Ishikawa (cell line): ENCODE results near the gene CD6.

Experiments used
- CEBPB ChIP-seq: IDR thresholded peaks from 2 replicates; pipeline ENCODE4 v1.6.1; 2012
- CREB1 ChIP-seq: IDR thresholded peaks from 2 replicates; pipeline ENCODE4 v1.6.1; 2012; ENCODE audit warnings: low read depth
- EGR1 ChIP-seq: IDR thresholded peaks from 2 replicates; pipeline ENCODE4 v1.6.1; 2012
- EP300 ChIP-seq: IDR thresholded peaks from 2 replicates; pipeline ENCODE4 v1.6.1; 2012; ENCODE audit warnings: borderline replicate concordance
- FOXM1 ChIP-seq: IDR thresholded peaks from 2 replicates; pipeline ENCODE4 v1.6.1; 2012; ENCODE audit warnings: low read depth, borderline replicate concordance
- MAX ChIP-seq: IDR thresholded peaks from 2 replicates; pipeline ENCODE4 v1.6.1; 2012
- NFIC ChIP-seq: IDR thresholded peaks from 2 replicates; pipeline ENCODE4 v1.6.1; 2012
- RAD21 ChIP-seq: IDR thresholded peaks from 2 replicates; pipeline ENCODE4 v1.6.1; 2012; ENCODE audit warnings: low read depth
- TAF1 ChIP-seq: IDR thresholded peaks from 2 replicates; pipeline ENCODE4 v1.6.1; 2012; ENCODE audit warnings: low read depth, mild to moderate bottlenecking
- TCF12 ChIP-seq: IDR thresholded peaks from 2 replicates; pipeline ENCODE4 v1.6.1; 2012; ENCODE audit warnings: low read depth
- TEAD4 ChIP-seq: IDR thresholded peaks from 2 replicates; pipeline ENCODE4 v1.6.1; 2012
- USF1 ChIP-seq: IDR thresholded peaks from 2 replicates; pipeline ENCODE4 v1.6.1; 2012
- YY1 ChIP-seq: IDR thresholded peaks from 2 replicates; pipeline ENCODE4 v1.6.1; 2012; ENCODE audit warnings: low read depth
- ZBTB7A ChIP-seq: IDR thresholded peaks from 2 replicates; pipeline ENCODE4 v1.6.1; 2012; ENCODE audit warnings: low read depth
- TF ChIP-seq, protein P1 (sequence below): IDR thresholded peaks from 2 replicates; pipeline ENCODE4 v1.6.1; 2012; ENCODE audit warnings: low read depth, mild to moderate bottlenecking

Gene CD6

DNA sequence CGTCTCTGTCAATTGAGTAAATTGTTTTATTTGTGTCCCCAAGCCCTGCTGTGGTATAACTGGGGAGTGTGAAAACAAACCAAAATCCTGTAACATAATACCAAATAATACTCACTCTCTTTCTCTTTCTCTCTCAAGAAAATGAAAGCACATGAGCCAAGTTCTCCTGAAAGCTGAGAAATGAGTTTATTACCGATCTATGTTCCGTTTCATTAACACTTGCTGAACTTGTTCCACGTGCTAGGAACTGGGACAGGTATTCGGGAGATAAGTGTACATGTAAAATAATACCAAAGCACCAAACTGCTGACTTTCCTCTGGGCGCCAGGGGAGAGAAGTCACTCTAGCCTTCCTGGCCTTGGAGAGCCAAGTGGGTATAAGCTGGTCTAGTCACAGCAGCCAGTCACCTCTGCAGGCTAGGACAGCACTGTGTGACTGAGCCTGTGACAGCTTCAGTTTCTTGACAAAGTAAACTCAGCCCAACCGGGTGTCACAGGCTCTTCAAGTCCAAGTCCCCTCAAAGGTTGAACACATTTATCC lies 23.1 kb downstream of the CD6 start:
- TF ChIP-seq NFIC (no peak), MAX (peak; percentile 21; the same call in 1 of the 2 replicates)

GRCh38 chr11:60995798-60996197 lies 24.3 kb downstream of the CD6 start:
- TF ChIP-seq EGR1 (no peak), CREB1 (no peak), TCF12 (no peak), NFIC (no peak), RAD21 (no peak), YY1 (no peak), CEBPB (no peak), MAX (no peak), FOXM1 (no peak)
- TF ChIP-seq, protein P1, sequence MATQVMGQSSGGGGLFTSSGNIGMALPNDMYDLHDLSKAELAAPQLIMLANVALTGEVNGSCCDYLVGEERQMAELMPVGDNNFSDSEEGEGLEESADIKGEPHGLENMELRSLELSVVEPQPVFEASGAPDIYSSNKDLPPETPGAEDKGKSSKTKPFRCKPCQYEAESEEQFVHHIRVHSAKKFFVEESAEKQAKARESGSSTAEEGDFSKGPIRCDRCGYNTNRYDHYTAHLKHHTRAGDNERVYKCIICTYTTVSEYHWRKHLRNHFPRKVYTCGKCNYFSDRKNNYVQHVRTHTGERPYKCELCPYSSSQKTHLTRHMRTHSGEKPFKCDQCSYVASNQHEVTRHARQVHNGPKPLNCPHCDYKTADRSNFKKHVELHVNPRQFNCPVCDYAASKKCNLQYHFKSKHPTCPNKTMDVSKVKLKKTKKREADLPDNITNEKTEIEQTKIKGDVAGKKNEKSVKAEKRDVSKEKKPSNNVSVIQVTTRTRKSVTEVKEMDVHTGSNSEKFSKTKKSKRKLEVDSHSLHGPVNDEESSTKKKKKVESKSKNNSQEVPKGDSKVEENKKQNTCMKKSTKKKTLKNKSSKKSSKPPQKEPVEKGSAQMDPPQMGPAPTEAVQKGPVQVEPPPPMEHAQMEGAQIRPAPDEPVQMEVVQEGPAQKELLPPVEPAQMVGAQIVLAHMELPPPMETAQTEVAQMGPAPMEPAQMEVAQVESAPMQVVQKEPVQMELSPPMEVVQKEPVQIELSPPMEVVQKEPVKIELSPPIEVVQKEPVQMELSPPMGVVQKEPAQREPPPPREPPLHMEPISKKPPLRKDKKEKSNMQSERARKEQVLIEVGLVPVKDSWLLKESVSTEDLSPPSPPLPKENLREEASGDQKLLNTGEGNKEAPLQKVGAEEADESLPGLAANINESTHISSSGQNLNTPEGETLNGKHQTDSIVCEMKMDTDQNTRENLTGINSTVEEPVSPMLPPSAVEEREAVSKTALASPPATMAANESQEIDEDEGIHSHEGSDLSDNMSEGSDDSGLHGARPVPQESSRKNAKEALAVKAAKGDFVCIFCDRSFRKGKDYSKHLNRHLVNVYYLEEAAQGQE = no peak

DNA sequence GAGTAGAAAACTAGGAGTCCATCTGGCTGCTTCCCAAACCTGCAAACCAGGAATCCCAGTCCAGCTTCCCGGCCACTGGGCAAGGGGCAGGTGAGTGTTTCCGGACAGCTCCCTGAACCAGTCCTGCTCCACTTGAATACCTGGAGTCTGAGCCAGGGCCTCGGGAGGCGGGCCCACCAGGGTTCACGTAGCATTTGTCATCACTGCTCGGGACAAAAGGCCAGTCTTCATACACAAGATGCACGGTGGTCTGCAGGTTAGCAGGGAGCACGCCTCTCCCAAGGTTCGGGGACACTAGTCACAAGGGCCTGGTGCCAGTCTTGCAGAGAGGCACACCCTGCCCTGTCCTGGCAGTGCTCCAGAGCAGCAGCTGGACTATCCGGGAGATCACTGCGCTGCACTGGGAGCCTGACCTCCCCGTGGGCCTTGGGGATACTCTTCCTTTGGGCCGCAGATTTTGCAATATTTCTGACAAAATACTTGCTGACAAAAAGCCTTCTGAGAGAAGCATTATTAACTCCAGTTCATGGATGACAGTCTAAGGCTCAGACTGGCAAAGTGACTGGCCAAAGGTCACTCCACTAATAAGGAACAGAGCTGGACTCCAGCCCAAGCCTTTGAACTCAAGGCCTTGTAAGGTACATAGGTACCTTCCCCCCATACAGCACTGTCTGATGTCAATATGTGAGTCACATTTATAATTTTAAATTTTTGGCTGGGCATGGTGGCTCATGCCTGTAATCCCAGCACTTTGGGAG lies 25.1 kb downstream of the CD6 start:
- TF ChIP-seq RAD21 (no peak), MAX (no peak), USF1 (no peak), CREB1 (no peak), ZBTB7A (no peak), EGR1 (no peak), CEBPB (no peak), EP300 (no peak)
- TF ChIP-seq, protein P1 = no peak

DNA sequence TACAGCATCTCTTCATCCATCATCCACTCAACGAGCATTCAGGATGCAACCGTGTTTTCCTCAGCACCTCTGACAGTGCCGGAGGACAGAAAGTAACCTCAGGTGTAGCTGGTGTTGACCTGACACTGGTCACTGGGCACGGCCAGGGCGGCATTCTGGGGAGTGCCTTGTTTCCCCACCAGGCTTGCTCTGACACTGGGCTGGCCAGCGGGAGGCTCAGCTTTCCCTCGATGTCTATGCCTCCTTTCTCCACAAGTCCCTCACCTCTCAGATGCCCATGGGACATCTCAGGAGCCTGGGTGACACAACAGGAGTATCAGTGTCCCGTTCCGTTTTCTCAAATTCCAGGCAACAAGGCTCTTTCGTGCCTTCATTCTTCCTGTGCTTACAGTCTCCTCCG lies 28.9 kb downstream of the CD6 start:
- no peak for TF ChIP-seq EP300
- TF ChIP-seq TCF12 = no peak
- TF ChIP-seq, protein P1 = no peak
- no peak for TF ChIP-seq EGR1
- TF ChIP-seq ZBTB7A = no peak
- no peak for TF ChIP-seq USF1
- no peak for TF ChIP-seq TAF1
- TF ChIP-seq MAX = no peak
- no peak for TF ChIP-seq NFIC
- no peak for TF ChIP-seq YY1
- TF ChIP-seq RAD21 = no peak
- TF ChIP-seq CEBPB = no peak
- TF ChIP-seq TEAD4 = no peak
- no peak for TF ChIP-seq FOXM1
- no peak for TF ChIP-seq CREB1
